Measurements from ENCODE around the gene BCL11B. TPM values are rescaled to one million over a fixed set of nuclear protein-coding genes. Genes with fewer than 3 reads are reported as not detected.

Gene BCL11B
- total RNA-seq, 4 donors from 2014 or later: 0.21 to 0.78 (median 0.26) TPM

DNA sequence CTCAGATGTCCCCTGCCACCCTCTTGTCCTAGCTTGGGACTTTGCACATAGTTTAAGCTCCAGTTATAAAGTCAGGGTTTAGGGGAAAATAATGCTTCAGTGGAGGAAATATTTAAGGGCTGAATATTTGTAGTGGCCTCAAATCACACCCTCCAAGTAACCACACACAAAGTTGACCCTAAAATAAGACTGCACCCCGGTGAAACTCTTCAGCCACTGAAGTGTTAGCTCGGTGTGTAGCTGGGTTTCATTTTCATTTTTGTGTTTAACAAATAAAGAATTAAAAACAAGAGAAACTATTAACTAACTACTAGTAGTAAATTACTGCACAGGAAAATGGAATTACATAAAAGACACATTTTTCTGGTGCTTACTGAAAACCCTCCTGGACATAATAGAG lies 14.8 kb upstream of the BCL11B start:
- no peak for DNase-seq (ENCODE audit: low spot score in 2 of 2)
- H3K27me3 ChIP-seq: no peaks in the 10 kb centered on the region

DNA sequence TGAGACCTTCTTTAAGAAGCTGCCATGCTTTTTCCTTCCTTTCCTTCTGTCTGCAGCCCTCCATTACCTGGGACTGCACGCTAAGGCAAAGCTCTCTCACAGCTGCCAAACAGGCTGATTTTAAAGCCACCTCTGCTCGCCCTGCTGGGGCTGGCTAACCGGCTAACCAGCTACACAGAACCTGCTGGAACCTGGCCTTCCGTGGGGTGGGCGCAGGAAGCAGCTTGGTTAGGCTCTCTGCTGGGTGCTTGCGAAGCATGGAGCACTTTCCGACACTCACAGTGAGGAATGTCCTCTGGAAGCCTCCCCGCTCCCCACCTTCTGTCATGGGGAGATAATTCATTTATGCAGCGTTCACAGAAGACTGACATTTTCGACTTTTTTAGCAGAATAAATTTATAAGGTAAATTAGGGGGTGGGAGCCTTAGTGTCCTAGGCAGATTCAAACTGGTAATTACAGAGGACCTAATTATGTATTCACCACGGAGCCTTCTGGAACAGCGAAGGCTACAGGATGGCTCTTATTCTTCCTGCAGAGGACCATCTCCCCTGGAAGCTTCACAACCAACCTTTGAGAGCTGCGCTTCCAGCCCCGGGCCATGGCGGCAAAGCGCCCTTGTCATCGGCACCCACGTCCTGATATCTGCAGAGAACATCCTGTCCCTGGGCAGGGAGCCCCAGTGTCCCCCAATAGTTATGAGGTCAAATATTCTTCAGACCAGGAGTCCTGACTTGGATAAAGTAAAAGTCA lies 12.4 kb upstream of the BCL11B start:
- Histone ChIP-seq H3K4me3 (no peak overlapping the region), H3K27ac (no peak overlapping the region), H3K4me1 (no peaks in the 10 kb centered on the region), H3K36me3 (no peaks in the 10 kb centered on the region), H3K9me3 (no peaks in the 10 kb centered on the region), H3K27me3 (peaks cover 0 to 12% of the 10 kb centered on the region in 2 donors)
- 70 to 74% methylated on average over 18 of the region's 18 CpGs for WGBS, 2 donors
- TF ChIP-seq POLR2A (IDR thresholded peaks at IDR 0.05): no peak
- TF ChIP-seq, protein P1, sequence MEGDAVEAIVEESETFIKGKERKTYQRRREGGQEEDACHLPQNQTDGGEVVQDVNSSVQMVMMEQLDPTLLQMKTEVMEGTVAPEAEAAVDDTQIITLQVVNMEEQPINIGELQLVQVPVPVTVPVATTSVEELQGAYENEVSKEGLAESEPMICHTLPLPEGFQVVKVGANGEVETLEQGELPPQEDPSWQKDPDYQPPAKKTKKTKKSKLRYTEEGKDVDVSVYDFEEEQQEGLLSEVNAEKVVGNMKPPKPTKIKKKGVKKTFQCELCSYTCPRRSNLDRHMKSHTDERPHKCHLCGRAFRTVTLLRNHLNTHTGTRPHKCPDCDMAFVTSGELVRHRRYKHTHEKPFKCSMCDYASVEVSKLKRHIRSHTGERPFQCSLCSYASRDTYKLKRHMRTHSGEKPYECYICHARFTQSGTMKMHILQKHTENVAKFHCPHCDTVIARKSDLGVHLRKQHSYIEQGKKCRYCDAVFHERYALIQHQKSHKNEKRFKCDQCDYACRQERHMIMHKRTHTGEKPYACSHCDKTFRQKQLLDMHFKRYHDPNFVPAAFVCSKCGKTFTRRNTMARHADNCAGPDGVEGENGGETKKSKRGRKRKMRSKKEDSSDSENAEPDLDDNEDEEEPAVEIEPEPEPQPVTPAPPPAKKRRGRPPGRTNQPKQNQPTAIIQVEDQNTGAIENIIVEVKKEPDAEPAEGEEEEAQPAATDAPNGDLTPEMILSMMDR (IDR thresholded peaks at IDR 0.05): no peak
- TF ChIP-seq EP300 (IDR thresholded peaks at IDR 0.05): no peak
- no peak for DNase-seq (ENCODE audit: low spot score in 2 of 2)

More for the DNA sequence above, 14.8 kb upstream of the BCL11B start:
- no peak overlapping the region for H3K4me3 ChIP-seq
- H3K9me3 ChIP-seq: no peaks in the 10 kb centered on the region
- H3K36me3 ChIP-seq: no peaks in the 10 kb centered on the region
- H3K27ac ChIP-seq: no peak overlapping the region
- H3K4me1 ChIP-seq: no peaks in the 10 kb centered on the region
- TF ChIP-seq, protein P1 (IDR thresholded peaks at IDR 0.05): no peak
- TF ChIP-seq EP300 (IDR thresholded peaks at IDR 0.05) (no peak), POLR2A (IDR thresholded peaks at IDR 0.05) (no peak)
- WGBS, 2 donors: 61 to 71% methylated on average over 2 of the region's 2 CpGs

DNA sequence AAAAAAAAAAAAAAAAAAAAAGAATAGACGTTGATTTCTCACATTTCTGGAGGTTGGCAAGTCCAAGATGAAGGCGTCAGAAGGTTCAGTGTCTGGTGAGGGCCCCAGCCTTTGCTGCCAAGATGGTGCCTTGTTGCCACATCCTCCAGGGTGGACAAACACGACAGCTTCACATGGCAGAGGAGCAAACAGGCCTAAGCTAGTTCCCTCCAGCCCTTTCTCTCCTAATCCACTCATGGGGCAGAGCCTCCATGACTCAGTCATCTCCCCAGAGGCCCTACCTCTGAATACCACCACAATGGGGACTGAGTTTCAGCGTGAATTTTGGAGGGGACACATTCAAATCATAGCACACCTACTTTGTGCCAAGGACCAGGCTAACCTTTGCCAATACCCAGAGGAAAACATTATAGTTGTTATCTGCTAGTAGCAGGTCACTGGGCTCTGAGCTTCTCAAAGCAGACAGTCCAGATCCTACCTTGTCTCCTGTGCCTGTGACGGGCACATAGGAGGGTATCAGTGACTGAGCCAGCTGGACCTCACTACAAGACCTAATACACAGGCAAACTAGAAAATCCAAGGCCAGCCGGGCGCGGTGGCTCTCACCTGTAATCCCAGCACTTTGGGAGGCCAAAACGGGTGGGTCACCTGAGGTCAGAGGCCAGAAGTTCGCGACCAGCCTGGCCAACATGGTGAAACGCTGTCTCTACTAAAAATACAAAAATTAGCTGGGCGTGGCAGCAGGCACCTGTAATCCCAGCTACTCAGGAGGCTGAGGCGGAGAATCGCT lies 10.5 kb upstream of the BCL11B start:
- H3K36me3 ChIP-seq: no peaks in the 10 kb centered on the region
- no peaks in the 10 kb centered on the region for H3K4me1 ChIP-seq
- TF ChIP-seq, protein P1 (IDR thresholded peaks at IDR 0.05): no peak
- no peak for TF ChIP-seq POLR2A (IDR thresholded peaks at IDR 0.05)
- no peak for TF ChIP-seq EP300 (IDR thresholded peaks at IDR 0.05)
- no peak for DNase-seq (ENCODE audit: low spot score in 2 of 2)
- H3K4me3 ChIP-seq: no peak overlapping the region
- H3K9me3 ChIP-seq: no peaks in the 10 kb centered on the region
- peaks cover 0 to 26% of the 10 kb centered on the region in 2 donors for H3K27me3 ChIP-seq
- H3K27ac ChIP-seq: no peak overlapping the region
- WGBS, 2 donors: 87 to 90% methylated on average over 15 of the region's 15 CpGs

DNA sequence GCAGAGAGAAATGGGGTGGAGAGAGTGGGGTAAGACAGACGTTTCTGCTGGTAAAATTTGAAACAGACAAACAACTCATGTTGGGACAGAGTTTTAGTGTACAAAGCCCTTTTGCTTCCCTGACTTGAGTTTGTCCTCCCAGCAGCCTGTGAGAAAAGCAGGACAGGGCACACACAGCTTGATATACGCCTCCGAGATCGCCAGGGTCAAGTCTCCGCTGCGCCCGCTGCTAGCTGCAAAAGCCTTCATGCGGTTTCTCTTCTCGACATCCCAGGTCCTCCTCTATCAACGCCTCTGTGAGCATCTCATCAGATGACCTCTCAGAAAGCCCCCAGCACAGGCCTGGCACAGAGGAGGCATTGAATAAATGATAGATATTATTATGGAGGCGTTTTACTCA lies 9.4 kb upstream of the BCL11B start:
- TF ChIP-seq POLR2A (IDR thresholded peaks at IDR 0.05) (no peak), EP300 (IDR thresholded peaks at IDR 0.05) (no peak)
- TF ChIP-seq, protein P1 (IDR thresholded peaks at IDR 0.05): no peak
- Histone ChIP-seq H3K36me3 (no peaks in the 10 kb centered on the region), H3K27ac (no peak overlapping the region), H3K4me3 (no peak overlapping the region), H3K27me3 (peaks cover 0 to 31% of the 10 kb centered on the region in 2 donors), H3K4me1 (no peaks in the 10 kb centered on the region), H3K9me3 (no peaks in the 10 kb centered on the region)
- WGBS, 2 donors: 54 to 66% methylated on average over 11 of the region's 11 CpGs
- no peak for DNase-seq (ENCODE audit: low spot score in 2 of 2)

DNA sequence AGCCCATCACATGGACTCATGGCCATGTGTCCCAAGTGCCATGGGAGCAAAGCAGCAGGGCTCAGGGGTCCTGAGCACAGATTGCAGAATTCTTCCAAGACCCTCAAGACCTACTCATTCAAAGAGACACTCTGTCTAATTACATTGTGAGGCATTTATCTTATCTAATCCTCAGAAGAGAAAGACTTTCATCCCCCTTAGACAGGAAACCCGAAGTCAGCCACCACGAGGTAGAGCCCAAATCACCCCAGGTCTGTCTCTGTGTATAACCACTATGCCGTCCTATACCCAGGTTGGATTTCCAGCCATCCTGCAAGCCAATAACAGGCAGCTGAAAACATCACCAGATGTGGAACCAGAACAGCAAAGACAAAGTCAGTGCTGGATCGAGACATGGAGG lies 8.9 kb upstream of the BCL11B start:
- Histone ChIP-seq H3K27ac (no peak overlapping the region), H3K36me3 (no peaks in the 10 kb centered on the region), H3K27me3 (peaks cover 0 to 37% of the 10 kb centered on the region in 2 donors), H3K4me3 (no peak overlapping the region), H3K4me1 (no peaks in the 10 kb centered on the region), H3K9me3 (no peaks in the 10 kb centered on the region)
- TF ChIP-seq EP300 (IDR thresholded peaks at IDR 0.05) (no peak), POLR2A (IDR thresholded peaks at IDR 0.05) (no peak)
- TF ChIP-seq, protein P1 (IDR thresholded peaks at IDR 0.05): no peak
- 61 to 65% methylated on average over 4 of the region's 4 CpGs for WGBS, 2 donors
- DNase-seq (ENCODE audit: low spot score in 2 of 2): no peak

All from tibial nerve (tissue), 4 donors.